Suprapubic skin (tissue), 4 donors: ENCODE data around the gene EXOC2.

Experiments used
- POLR2A ChIP-seq, 2 donors: fragments of 450-650 bp; IDR thresholded peaks; one replicate each; pipeline ENCODE4 v1.6.1; 2017; ENCODE audit warnings: antibody characterized with exemption in 2 of 2, mild to moderate bottlenecking in 2 of 2, moderate library complexity in 2 of 2
- POLR2AphosphoS5 ChIP-seq, 3 donors: sonication (generic); formaldehyde crosslinking; IDR thresholded peaks; one replicate each; pipeline ENCODE4 v1.6.1; 2017; ENCODE audit warnings: antibody characterized with exemption in 3 of 3
- TF ChIP-seq, protein P1 (sequence below), 2 donors: fragments of 200-600 bp in 1 of 2; fragments of 450-650 bp in 1 of 2; sonication (generic) in 1 of 2; IDR thresholded peaks; one replicate each; pipeline ENCODE4 v1.5.1; 2016 to 2019; ENCODE audit warnings: antibody characterized with exemption in 2 of 2, mild to moderate bottlenecking in 1 of 2, moderate library complexity in 1 of 2

DNA sequence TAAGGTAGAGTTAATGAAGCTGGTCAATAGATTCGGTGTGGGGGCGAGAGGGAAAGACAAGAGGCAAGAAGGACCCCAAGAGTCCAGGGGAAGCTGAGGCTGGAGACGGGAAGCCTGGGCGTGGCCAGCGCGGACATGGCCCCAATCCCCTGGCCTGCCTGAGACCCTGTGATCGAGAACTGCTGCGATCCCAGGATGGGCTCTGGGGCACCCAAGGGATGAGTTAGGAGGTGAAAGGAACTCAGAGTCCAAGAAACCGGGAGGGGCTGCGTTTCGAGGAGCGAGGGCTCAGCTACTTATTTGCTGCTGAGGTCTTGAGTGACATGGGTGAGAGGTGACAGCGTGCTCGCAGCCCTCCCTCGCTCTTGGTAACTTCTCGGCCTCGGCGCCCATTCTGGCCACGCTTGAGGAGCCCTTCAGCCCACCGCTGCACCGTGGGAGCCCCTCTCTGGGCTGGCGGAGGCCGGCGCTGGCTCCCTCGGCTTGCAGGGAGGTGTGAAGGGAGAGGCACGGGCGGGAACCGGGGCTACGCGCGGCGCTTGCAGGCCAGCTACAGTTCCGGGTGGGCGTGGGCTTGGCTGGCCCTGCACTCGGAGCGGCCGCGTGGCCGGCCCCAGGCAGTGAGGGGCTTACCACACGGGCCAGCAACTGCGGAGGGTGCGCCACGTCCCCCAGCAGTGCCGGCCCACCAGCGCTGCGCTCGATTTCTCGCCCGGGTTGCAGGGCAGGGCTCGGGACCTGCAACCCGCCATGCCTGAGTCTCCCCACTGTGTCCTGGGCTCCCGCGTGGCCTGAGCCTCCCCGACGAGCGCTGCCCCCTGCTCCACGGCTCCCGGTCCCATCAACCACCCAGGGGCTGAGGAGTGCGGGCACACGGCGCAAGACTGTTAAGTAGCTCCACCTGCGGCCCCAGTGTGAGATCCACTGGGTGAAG lies 243.2 kb downstream of the EXOC2 start:
- TF ChIP-seq, protein P1, sequence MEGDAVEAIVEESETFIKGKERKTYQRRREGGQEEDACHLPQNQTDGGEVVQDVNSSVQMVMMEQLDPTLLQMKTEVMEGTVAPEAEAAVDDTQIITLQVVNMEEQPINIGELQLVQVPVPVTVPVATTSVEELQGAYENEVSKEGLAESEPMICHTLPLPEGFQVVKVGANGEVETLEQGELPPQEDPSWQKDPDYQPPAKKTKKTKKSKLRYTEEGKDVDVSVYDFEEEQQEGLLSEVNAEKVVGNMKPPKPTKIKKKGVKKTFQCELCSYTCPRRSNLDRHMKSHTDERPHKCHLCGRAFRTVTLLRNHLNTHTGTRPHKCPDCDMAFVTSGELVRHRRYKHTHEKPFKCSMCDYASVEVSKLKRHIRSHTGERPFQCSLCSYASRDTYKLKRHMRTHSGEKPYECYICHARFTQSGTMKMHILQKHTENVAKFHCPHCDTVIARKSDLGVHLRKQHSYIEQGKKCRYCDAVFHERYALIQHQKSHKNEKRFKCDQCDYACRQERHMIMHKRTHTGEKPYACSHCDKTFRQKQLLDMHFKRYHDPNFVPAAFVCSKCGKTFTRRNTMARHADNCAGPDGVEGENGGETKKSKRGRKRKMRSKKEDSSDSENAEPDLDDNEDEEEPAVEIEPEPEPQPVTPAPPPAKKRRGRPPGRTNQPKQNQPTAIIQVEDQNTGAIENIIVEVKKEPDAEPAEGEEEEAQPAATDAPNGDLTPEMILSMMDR (IDR thresholded peaks at IDR 0.05) = no peak
- TF ChIP-seq POLR2A (IDR thresholded peaks at IDR 0.05) (no peak), POLR2AphosphoS5 (IDR thresholded peaks at IDR 0.05) (no peak)
